Right cardiac atrium (tissue), 5 donors: ENCODE results near the gene SOX6. TPM values are rescaled to one million over a fixed set of nuclear protein-coding genes. Genes with fewer than 3 reads are reported as not detected.

Source experiments
- ATAC-seq, 2 donors: fragments of 200-7000 bp; cut with Tn5 transposase; one replicate each; pipeline versions ENCODE4 v1.8.0 to v1.9.1; 2020; ENCODE audit warnings: moderate library complexity in 2 of 2, mild to moderate bottlenecking in 1 of 2
- DNase-seq, 3 donors: peaks; one replicate each; pipeline ENCODE4 v3.0.0-alpha.2; 2020
- H3K27ac ChIP-seq: one replicate; pipeline ENCODE4 v1.5.1; 2013; ENCODE audit warnings: mild to moderate bottlenecking, low read length, control low read depth, moderate library complexity
- H3K27me3 ChIP-seq: one replicate; pipeline ENCODE4 v1.6.1; 2013; ENCODE audit not compliant: control insufficient read depth, insufficient read depth
- H3K4me1 ChIP-seq: one replicate; pipeline ENCODE4 v1.6.1; 2013; ENCODE audit warnings: low read length; ENCODE audit not compliant: control insufficient read depth, insufficient read depth
- H3K4me3 ChIP-seq: one replicate; pipeline ENCODE4 v1.5.1; 2013; ENCODE audit warnings: low read length, control low read depth
- H3K9me3 ChIP-seq: one replicate; pipeline ENCODE4 v1.6.1; 2013; ENCODE audit warnings: low read length; ENCODE audit not compliant: control insufficient read depth
- WGBS: extraction: QIAGEN DNeasy Blood & Tissue Kit; methylation state at CpG from one replicate; pipeline ENCODE4 v1.1.7; 2013; 5-methylcytosine and 5-hydroxymethylcytosine counted together
- intact Hi-C, 4 donors: fragments of 100-400 bp; cut with DNase I; formaldehyde crosslinking; loops; one replicate each; pipeline versions ENCODE4 v1.11.0 to v1.14.0; 2022 to 2023
- polyA plus RNA-seq: library from polyadenylated mRNA; stranded (reverse); fragments of 200-250 nt; gene quantifications from one replicate; pipeline ENCODE4 v1.2.3, GENCODE V29; 2013
- total RNA-seq, 4 donors: library from RNA; stranded (reverse); fragmentation: NEBNext Ultra II Directional; extraction: Animal tissue kit (Norgen Biotek cat#: 25700); gene quantifications; one replicate each; pipeline ENCODE4 v1.2.1, GENCODE V29; 2021
- donor health status: healthy with polysubstance abuse.
- donor health status: DM: no; HTN: yes; CAD: no.
- donor health status: DM: no; HTN: no; CAD: no.
- donor health status: DM: no; HTN: yes; CAD: no; lungs with severe emphysema.
- donor health status: DM: yes; HTN: yes; CAD: no.

Gene SOX6
- total and polyA plus RNA-seq, 5 donors = 3.3 to 26.7 (median 22.4) TPM

DNA sequence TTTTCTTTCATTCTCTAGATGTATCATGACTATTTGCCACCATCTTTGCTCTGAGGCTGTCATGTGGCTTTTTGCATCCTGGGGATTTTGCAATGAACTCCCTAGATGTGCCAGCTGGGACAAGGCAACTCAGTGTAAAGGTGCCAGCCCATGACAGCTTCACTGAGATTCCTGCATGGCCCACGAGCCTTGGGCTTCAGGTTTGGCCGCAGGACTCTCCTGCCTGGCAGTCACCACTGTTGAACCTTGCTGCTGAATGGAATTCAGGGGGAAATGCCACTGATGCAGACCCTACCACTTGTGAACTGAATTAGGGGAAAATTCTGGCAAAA lies 385.2 kb downstream of the SOX6 start:
- Histone ChIP-seq H3K27ac (peak overlapping the region; percentile 62), H3K9me3 (no peaks in the 10 kb centered on the region), H3K4me1 (peaks cover 15% of the 10 kb centered on the region), H3K4me3 (no peak overlapping the region), H3K27me3 (no peaks in the 10 kb centered on the region)
- intact Hi-C loops = no loop called here
- DNase-seq (peak in 1 of 3 donors; percentile 45), ATAC-seq (no peak)
- 92% methylated on average over 2 of the region's 2 CpGs for WGBS

DNA sequence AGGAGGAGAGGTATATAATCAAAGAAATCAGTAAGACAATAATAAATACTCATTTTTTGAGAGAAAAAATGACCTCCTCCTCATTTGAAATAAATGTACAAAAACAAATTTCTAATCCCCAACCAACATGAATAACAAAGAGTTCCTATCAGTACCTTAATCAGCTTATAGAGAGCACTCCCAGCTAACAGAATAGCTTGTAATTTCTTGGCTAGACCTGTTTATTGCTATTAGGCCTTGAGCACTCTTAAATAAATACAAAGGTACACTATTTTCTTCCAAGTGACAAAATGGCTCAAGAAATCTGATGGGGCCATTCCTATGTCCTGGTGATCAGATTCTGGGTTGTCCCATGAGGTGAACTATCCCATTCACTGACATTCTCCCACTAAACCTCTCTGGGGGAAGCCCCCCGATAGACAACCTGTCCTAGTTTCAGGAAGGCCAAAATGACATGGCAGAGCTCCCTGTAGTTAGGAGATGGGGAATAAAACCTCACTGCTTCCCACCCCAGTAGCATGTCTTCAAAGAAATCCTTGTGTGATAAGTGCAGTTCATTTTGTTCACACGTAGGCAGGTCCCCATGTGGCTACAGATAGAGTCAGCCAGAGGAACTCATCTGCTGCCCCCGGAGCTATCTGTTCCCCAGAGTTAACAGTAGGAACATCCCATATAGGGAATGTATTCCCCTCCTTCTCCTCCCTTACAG lies 385.7 kb downstream of the SOX6 start:
- no peaks in the 10 kb centered on the region for H3K9me3 ChIP-seq
- no peak overlapping the region for H3K4me3 ChIP-seq
- WGBS = 70% methylated on average over 3 of the region's 3 CpGs
- H3K27me3 ChIP-seq = no peaks in the 10 kb centered on the region
- DNase-seq = no peak
- intact Hi-C loops = no loop called here
- H3K27ac ChIP-seq = peak overlapping the region; percentile 62
- H3K4me1 ChIP-seq = peaks cover 20% of the 10 kb centered on the region
- ATAC-seq = no peak

DNA sequence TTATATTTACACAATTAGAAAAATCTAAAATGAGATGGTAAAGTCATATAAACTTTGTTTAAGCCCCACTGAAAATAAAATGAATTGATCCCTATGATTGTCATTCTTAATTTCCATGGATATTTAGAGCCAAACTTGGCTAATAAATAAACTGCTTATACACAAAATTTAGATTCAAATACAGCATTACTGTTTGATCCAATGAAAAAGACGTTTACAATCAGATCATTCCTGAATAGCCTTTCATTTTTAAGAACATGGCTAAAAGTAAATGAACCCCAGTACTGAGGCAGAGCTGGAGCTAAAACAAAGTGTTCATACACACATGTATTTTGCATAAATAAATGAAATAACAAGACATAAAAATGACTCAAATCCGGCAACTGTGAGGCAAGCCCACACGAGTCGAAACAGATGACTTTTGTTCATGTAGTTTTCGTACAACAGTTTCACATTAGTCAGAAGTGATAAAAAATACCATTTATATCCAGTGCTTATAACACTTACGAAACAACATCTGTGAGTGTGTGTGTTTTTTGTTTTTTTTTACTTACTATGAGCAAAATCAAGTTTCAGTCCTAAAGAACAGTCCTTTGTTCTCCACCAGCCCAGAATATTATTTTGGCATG lies 386.5 kb downstream of the SOX6 start:
- H3K9me3 ChIP-seq = no peaks in the 10 kb centered on the region
- intact Hi-C loops = no loop called here
- 57% methylated on average over 6 of the region's 6 CpGs for WGBS
- H3K27me3 ChIP-seq = no peaks in the 10 kb centered on the region
- no peak overlapping the region for H3K4me3 ChIP-seq
- peak in 2 of 3 donors; percentile 37 to 50 for DNase-seq
- ATAC-seq = peak; percentile 52 to 63
- H3K27ac ChIP-seq = no peak overlapping the region
- H3K4me1 ChIP-seq = peaks cover 21% of the 10 kb centered on the region

DNA sequence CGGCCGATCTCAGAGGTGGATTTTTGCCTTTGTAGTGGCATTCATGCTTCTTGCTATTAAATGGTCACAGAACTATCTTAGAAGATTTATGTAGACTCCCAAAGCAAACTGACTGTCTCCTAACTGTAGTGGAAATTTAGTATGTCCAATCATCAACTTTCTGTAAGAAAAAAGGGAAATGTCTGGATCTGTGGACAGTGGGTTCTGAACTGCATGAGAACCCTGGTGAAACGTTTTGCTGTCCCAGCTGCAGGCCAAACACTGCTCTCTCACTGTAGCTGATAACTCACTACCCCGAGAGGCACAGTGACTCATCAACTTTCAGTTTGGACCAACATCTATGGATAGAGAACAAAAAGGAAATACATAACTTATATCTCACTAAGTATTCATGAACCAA lies 387.1 kb downstream of the SOX6 start:
- Histone ChIP-seq H3K4me1 (peaks cover 21% of the 10 kb centered on the region), H3K9me3 (no peaks in the 10 kb centered on the region), H3K27ac (peak overlapping the region; percentile 78), H3K27me3 (no peaks in the 10 kb centered on the region), H3K4me3 (peak overlapping the region; percentile 8)
- WGBS = 17% methylated on average over 4 of the region's 4 CpGs
- intact Hi-C loops = no loop called here
- peak; percentile 58 to 78 (median 68) for DNase-seq
- peak; percentile 93 to 94 for ATAC-seq

DNA sequence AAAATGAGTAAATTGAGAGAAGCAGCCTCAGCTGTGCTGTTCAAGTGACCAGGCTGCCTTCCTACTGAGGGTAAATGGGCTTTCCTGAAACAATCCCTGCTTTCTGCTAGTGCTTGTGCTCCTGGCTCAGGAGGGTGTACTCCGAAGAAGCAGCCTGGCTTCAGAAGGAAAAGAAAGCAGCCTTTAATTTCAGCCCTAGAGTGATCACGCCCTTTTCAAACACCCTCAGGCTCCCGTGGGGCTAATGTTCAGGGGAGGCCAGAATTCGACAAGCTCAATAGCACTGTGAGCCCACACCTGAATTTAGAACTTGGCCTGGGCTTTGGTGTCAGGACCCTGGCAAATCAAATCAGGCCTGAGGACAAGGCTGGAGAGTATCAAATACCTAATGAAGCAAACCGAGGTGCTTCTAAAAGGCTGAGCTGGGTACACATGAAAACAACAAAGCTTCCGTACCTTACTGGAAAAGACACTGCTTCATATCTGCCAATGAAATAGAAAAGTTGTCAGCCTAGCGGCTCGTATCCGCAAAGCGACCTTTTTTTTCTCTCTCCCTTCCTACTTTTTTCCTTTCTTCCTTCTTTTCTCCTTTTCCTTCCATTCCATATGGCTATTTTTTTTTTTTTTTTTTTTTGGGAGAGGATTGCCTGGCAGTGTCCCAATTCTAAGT lies 387.8 kb downstream of the SOX6 start:
- 46% methylated on average over 10 of the region's 10 CpGs for WGBS
- H3K9me3 ChIP-seq = no peaks in the 10 kb centered on the region
- H3K27me3 ChIP-seq = no peaks in the 10 kb centered on the region
- ATAC-seq = peak; percentile 32 to 50
- peak overlapping the region; percentile 8 for H3K4me3 ChIP-seq
- H3K27ac ChIP-seq = peak overlapping the region; percentile 97
- peak in 2 of 3 donors; percentile 17 to 47 for DNase-seq
- peaks cover 21% of the 10 kb centered on the region for H3K4me1 ChIP-seq
- intact Hi-C loops = no loop called here

DNA sequence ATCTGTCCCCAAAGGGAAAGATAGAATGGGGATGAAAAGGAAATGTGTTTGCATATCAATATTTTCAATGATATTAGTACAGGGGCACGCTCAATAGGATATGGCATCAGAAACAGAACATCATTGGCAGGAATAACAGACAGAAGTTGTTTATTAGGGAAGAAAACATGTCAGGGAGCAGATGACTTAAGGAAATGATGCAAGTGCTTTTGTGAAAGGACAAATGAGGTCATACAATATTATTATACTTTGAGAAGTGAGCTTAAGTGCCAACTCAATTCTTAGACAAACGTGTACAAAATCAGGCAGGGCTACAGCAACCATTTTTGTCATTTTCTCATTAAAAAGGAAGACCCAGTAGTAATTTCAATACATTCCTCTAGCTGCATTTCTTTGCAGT lies 388.4 kb downstream of the SOX6 start:
- H3K27me3 ChIP-seq = no peaks in the 10 kb centered on the region
- H3K9me3 ChIP-seq = no peaks in the 10 kb centered on the region
- no peak overlapping the region for H3K4me3 ChIP-seq
- peak in 1 of 2 donors; percentile 40 for ATAC-seq
- H3K4me1 ChIP-seq = peaks cover 24% of the 10 kb centered on the region
- intact Hi-C loops = no loop called here
- peak overlapping the region; percentile 97 for H3K27ac ChIP-seq
- 25% methylated on average over 2 of the region's 2 CpGs for WGBS
- no peak for DNase-seq

DNA sequence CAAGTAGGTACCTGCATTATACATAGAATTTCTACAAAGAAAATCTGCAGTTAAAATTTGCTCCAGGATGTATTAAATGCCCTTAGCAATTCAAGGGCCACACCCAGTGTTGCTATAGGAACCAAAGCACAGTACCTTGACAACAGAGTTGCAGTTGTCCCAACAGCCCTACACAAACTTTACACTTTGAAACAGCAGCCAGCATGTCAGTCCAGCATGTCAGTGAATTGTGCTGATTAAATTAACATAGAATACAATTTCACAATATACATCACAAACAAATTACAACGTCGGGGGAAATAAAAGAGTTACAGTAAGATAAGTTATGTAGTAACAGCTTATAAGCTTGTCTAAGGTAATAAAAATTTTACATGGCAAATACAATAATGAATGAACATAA lies 389.2 kb downstream of the SOX6 start:
- intact Hi-C loops = no loop called here
- peak in 1 of 2 donors; percentile 38 for ATAC-seq
- 49% methylated on average over 2 of the region's 2 CpGs for WGBS

DNA sequence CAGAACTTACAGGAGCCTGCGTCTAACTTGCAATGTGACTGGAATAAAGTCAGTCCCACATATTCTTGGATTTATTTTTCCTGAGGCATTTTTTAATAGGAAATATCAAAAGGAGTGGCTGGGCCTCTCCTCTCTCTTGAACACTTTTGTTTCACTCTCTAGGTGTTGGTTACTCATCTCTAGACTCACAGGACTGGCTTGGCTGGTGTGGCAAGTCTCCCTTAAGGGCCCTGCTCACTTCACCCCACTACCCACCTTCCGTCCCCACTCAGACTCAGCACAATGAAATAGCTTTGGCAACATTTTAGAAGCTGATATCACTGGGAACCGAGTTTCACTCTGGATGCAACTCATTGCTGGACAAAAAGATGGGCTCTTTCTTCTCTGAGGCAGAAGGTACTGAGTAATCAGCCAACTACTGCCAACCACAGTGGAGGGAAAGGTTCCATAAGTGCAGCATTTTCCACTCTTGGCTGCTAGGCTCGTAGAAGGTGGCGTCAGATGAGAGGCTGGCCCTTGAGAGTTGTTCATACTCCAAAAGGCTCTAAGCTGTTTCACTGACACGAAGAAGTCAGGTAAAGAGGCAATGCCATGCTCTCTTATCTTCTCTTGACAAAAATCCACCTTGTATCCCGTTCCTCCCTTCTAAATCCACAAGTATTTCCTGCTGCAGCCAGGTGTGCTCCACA lies 390.6 kb downstream of the SOX6 start:
- Histone ChIP-seq H3K4me3 (no peak overlapping the region), H3K4me1 (peaks cover 22% of the 10 kb centered on the region), H3K9me3 (no peaks in the 10 kb centered on the region), H3K27me3 (no peaks in the 10 kb centered on the region), H3K27ac (peak overlapping the region; percentile 88)
- 71% methylated on average over 7 of the region's 7 CpGs for WGBS
- intact Hi-C loops = no loop called here
- DNase-seq (no peak), ATAC-seq (no peak)

More for the DNA sequence above, 389.2 kb downstream of the SOX6 start:
- H3K4me1 ChIP-seq = peaks cover 27% of the 10 kb centered on the region
- no peaks in the 10 kb centered on the region for H3K9me3 ChIP-seq
- H3K27me3 ChIP-seq = no peaks in the 10 kb centered on the region
- no peak for DNase-seq
- H3K27ac ChIP-seq = peak overlapping the region; percentile 38
- no peak overlapping the region for H3K4me3 ChIP-seq

DNA sequence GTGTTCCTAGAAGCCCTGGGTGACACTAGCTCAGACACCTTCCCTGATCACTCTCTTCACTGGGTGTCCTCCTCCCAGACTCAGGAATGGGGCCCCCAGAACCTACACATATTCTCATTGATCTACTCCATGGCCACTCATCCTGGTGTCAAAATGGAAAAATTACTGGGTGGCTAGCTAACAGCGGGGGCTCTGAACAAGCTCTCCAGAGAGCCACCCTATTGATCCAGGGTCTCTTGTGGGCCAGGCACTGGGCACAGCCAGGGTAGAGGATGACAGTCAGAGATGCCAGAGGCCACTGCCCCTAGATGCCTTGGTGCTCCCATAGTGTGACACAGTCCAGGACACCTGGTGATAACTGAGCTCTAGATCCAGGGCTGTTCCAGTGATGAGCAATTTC lies 393.1 kb downstream of the SOX6 start:
- H3K27me3 ChIP-seq = no peaks in the 10 kb centered on the region
- intact Hi-C loops = no loop called here
- no peak overlapping the region for H3K27ac ChIP-seq
- no peak overlapping the region for H3K4me3 ChIP-seq
- ATAC-seq = no peak
- H3K9me3 ChIP-seq = no peaks in the 10 kb centered on the region
- 95% methylated on average over 1 of the region's 1 CpG for WGBS
- DNase-seq = no peak
- H3K4me1 ChIP-seq = peaks cover 15% of the 10 kb centered on the region

DNA sequence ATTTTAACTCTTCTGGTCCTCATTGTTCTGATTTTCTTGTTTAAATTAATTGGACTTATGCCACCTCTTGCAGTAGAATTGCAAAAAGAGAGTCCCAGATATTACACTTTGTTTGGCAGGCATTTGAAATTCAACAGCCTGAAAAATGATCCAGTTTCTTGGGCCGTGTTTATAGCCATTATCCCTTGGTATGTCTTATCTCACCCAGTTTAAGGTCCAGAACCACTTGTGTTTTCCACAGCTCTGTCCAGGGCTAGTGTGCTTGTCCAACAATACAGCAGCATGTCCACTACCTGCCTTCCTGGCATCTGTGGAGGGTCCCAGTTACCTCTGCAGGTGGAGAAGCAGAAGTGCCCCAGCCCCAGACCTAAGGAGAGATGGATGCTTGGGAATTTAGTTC lies 397.4 kb downstream of the SOX6 start:
- ATAC-seq (peak; percentile 80 to 88), DNase-seq (peak in 1 of 3 donors; percentile 50)
- no peaks in the 10 kb centered on the region for H3K9me3 ChIP-seq

DNA sequence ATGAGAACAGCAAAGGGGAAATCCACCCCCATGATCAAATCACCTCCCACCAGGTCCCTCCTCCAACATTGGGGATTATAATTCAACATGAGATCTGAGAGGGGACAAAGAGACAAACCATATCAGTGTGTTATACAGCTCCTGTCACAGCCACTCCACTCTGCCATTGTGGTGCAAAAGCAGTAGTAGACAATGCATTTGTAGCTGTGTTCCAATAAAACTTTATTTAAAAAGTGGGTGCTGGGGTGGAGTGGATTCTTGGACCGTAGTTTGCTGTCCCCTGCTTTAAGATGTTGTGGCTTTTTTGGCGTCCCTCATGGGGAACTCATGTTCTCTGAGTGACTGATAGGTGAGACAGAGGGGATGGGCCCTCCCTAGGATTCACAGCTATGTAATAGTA lies 399.1 kb downstream of the SOX6 start:
- ATAC-seq (no peak), DNase-seq (no peak)
- Histone ChIP-seq H3K27ac (no peak overlapping the region), H3K4me3 (no peak overlapping the region), H3K4me1 (no peaks in the 10 kb centered on the region), H3K27me3 (no peaks in the 10 kb centered on the region), H3K9me3 (no peaks in the 10 kb centered on the region)
- 93% methylated on average over 2 of the region's 2 CpGs for WGBS
- intact Hi-C loops = no loop called here

More for the DNA sequence above, 397.4 kb downstream of the SOX6 start:
- Histone ChIP-seq H3K4me1 (peaks cover 6% of the 10 kb centered on the region), H3K27me3 (no peaks in the 10 kb centered on the region), H3K4me3 (no peak overlapping the region), H3K27ac (no peak overlapping the region)
- WGBS = 27% methylated on average over 1 of the region's 1 CpG
- intact Hi-C loops = no loop called here
